Measurements from ENCODE around the gene PLSCR1. TPM values are rescaled to one million over a fixed set of nuclear protein-coding genes. Genes with fewer than 3 reads are reported as not detected.

PLSCR1 gene
- total and polyA plus RNA-seq, 2 experiments from 2014 or later: 62.7 to 78.3 TPM

DNA sequence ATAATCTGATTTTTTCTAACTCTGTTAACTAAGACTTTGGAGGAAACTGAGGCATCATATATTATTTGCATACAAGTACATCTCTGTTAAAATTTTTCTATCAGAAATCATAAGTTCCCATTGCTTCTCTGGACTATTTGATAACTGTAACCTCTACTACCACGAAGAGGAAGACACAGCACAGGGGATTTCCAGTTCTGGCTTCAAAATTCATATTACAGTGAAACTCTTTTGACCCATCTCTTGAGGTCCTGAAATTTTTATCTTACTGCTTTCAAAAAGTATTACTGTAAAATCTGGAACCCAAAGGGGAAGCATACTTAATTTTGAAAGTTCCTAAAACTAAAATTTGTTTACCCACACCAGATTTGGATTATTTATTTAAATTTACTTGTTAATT is 4.2 kb downstream of the PLSCR1 start (continued):
- TF ChIP-seq, protein P1, sequence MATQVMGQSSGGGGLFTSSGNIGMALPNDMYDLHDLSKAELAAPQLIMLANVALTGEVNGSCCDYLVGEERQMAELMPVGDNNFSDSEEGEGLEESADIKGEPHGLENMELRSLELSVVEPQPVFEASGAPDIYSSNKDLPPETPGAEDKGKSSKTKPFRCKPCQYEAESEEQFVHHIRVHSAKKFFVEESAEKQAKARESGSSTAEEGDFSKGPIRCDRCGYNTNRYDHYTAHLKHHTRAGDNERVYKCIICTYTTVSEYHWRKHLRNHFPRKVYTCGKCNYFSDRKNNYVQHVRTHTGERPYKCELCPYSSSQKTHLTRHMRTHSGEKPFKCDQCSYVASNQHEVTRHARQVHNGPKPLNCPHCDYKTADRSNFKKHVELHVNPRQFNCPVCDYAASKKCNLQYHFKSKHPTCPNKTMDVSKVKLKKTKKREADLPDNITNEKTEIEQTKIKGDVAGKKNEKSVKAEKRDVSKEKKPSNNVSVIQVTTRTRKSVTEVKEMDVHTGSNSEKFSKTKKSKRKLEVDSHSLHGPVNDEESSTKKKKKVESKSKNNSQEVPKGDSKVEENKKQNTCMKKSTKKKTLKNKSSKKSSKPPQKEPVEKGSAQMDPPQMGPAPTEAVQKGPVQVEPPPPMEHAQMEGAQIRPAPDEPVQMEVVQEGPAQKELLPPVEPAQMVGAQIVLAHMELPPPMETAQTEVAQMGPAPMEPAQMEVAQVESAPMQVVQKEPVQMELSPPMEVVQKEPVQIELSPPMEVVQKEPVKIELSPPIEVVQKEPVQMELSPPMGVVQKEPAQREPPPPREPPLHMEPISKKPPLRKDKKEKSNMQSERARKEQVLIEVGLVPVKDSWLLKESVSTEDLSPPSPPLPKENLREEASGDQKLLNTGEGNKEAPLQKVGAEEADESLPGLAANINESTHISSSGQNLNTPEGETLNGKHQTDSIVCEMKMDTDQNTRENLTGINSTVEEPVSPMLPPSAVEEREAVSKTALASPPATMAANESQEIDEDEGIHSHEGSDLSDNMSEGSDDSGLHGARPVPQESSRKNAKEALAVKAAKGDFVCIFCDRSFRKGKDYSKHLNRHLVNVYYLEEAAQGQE (IDR thresholded peaks at IDR 0.05; ENCODE audit: unreplicated experiment): no peak
- no peak for TF ChIP-seq POLR2AphosphoS5 (IDR thresholded peaks at IDR 0.05; ENCODE audit: low read depth)

DNA sequence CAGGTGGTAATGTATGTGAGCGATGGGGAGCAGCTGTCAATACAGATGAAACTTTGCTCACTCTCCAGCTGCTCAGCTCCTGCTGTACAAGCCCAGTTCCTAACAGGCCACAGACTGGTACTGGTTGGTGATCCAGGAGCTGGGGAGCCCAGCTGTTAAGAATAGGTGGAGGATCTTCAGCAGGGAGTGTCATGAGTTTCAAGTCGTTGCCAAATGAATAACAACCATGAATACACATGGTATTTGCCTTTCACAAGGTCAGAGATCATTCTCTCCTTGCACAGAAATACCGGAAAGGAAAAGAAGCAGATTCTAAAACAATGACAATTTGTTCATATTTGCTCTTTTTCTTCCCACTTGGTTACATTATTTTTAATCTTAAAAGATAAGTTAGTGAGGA is 5.1 kb downstream of the PLSCR1 start:
- Histone ChIP-seq H3K27me3 (ENCODE audit: insufficient read depth) (no peaks in the 10 kb centered on the region), H3K36me3 (ENCODE audit: insufficient read depth) (peaks cover 13% of the 10 kb centered on the region), H2AFZ (no peak overlapping the region), H4K20me1 (replicated peaks; ENCODE audit: insufficient read depth) (peaks cover 9% of the 10 kb centered on the region; the same call in 1 of the 2 replicates), H3K79me2 (replicated peaks; ENCODE audit: insufficient read depth) (peaks cover 81% of the 10 kb centered on the region), H3K9me2 (ENCODE audit: insufficient read depth) (no peaks in the 10 kb centered on the region), H3K4me3 (no peak overlapping the region), H3K4me2 (no peak overlapping the region), H3K4me1 (ENCODE audit: insufficient read depth) (peaks cover 36% of the 10 kb centered on the region), H3K27ac (ENCODE audit: low read depth) (no peak overlapping the region), H3F3A (replicated peaks; ENCODE audit: low read depth) (no peaks in the 10 kb centered on the region)
- DNase-seq (ENCODE audit: low spot score): no peak
- no peak overlapping the region for H3K27ac Mint-ChIP-seq
- H3K9me3 Mint-ChIP-seq: peaks cover 16% of the 10 kb centered on the region
- H3K4me1 Mint-ChIP-seq: peaks cover 26% of the 10 kb centered on the region
- ATAC-seq: no peak
- H3K4me3 Mint-ChIP-seq: no peak overlapping the region
- H3K36me3 Mint-ChIP-seq (ENCODE audit: low read depth): peaks cover 37% of the 10 kb centered on the region
- peaks cover 2% of the 10 kb centered on the region for H3K27me3 Mint-ChIP-seq (ENCODE audit: insufficient read depth, low read depth, poor library complexity)
- TF ChIP-seq ZNF331 (CRISPR knock-in tag; IDR thresholded peaks at IDR 0.05; ENCODE audit: low read depth) (no peak), ZNF114 (CRISPR knock-in tag; IDR thresholded peaks at IDR 0.05) (no peak), NANOG (IDR thresholded peaks at IDR 0.05; ENCODE audit: borderline replicate concordance) (no peak), POLR2AphosphoS5 (IDR thresholded peaks at IDR 0.05; ENCODE audit: low read depth) (no peak)
- TF ChIP-seq, protein P2, sequence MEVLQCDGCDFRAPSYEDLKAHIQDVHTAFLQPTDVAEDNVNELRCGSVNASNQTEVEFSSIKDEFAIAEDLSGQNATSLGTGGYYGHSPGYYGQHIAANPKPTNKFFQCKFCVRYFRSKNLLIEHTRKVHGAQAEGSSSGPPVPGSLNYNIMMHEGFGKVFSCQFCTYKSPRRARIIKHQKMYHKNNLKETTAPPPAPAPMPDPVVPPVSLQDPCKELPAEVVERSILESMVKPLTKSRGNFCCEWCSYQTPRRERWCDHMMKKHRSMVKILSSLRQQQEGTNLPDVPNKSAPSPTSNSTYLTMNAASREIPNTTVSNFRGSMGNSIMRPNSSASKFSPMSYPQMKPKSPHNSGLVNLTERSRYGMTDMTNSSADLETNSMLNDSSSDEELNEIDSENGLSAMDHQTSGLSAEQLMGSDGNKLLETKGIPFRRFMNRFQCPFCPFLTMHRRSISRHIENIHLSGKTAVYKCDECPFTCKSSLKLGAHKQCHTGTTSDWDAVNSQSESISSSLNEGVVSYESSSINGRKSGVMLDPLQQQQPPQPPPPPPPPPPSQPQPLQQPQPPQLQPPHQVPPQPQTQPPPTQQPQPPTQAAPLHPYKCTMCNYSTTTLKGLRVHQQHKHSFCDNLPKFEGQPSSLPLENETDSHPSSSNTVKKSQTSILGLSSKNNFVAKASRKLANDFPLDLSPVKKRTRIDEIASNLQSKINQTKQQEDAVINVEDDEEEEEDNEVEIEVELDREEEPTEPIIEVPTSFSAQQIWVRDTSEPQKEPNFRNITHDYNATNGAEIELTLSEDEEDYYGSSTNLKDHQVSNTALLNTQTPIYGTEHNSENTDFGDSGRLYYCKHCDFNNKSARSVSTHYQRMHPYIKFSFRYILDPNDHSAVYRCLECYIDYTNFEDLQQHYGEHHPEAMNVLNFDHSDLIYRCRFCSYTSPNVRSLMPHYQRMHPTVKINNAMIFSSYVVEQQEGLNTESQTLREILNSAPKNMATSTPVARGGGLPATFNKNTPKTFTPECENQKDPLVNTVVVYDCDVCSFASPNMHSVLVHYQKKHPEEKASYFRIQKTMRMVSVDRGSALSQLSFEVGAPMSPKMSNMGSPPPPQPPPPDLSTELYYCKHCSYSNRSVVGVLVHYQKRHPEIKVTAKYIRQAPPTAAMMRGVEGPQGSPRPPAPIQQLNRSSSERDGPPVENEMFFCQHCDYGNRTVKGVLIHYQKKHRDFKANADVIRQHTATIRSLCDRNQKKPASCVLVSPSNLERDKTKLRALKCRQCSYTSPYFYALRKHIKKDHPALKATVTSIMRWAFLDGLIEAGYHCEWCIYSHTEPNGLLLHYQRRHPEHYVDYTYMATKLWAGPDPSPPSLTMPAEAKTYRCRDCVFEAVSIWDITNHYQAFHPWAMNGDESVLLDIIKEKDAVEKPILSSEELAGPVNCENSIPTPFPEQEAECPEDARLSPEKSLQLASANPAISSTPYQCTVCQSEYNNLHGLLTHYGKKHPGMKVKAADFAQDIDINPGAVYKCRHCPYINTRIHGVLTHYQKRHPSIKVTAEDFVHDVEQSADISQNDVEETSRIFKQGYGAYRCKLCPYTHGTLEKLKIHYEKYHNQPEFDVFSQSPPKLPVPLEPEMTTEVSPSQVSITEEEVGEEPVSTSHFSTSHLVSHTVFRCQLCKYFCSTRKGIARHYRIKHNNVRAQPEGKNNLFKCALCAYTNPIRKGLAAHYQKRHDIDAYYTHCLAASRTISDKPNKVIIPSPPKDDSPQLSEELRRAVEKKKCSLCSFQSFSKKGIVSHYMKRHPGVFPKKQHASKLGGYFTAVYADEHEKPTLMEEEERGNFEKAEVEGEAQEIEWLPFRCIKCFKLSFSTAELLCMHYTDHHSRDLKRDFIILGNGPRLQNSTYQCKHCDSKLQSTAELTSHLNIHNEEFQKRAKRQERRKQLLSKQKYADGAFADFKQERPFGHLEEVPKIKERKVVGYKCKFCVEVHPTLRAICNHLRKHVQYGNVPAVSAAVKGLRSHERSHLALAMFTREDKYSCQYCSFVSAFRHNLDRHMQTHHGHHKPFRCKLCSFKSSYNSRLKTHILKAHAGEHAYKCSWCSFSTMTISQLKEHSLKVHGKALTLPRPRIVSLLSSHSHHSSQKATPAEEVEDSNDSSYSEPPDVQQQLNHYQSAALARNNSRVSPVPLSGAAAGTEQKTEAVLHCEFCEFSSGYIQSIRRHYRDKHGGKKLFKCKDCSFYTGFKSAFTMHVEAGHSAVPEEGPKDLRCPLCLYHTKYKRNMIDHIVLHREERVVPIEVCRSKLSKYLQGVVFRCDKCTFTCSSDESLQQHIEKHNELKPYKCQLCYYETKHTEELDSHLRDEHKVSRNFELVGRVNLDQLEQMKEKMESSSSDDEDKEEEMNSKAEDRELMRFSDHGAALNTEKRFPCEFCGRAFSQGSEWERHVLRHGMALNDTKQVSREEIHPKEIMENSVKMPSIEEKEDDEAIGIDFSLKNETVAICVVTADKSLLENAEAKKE (CRISPR knock-in tag; IDR thresholded peaks at IDR 0.05): no peak
- TF ChIP-seq, protein P1 (IDR thresholded peaks at IDR 0.05; ENCODE audit: unreplicated experiment): no peak
- TF ChIP-seq, protein P3, sequence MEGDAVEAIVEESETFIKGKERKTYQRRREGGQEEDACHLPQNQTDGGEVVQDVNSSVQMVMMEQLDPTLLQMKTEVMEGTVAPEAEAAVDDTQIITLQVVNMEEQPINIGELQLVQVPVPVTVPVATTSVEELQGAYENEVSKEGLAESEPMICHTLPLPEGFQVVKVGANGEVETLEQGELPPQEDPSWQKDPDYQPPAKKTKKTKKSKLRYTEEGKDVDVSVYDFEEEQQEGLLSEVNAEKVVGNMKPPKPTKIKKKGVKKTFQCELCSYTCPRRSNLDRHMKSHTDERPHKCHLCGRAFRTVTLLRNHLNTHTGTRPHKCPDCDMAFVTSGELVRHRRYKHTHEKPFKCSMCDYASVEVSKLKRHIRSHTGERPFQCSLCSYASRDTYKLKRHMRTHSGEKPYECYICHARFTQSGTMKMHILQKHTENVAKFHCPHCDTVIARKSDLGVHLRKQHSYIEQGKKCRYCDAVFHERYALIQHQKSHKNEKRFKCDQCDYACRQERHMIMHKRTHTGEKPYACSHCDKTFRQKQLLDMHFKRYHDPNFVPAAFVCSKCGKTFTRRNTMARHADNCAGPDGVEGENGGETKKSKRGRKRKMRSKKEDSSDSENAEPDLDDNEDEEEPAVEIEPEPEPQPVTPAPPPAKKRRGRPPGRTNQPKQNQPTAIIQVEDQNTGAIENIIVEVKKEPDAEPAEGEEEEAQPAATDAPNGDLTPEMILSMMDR (conservative IDR thresholded peaks at IDR 0.05; ENCODE audit: low read depth in 2 of 2): no peak
- TF ChIP-seq, protein P4, sequence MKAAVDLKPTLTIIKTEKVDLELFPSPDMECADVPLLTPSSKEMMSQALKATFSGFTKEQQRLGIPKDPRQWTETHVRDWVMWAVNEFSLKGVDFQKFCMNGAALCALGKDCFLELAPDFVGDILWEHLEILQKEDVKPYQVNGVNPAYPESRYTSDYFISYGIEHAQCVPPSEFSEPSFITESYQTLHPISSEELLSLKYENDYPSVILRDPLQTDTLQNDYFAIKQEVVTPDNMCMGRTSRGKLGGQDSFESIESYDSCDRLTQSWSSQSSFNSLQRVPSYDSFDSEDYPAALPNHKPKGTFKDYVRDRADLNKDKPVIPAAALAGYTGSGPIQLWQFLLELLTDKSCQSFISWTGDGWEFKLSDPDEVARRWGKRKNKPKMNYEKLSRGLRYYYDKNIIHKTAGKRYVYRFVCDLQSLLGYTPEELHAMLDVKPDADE (IDR thresholded peaks at IDR 0.05): no peak
